Kidney capillary endothelial cell (primary cell): Measurements from ENCODE around the gene CENPB.

Source experiments
- DNase-seq: peaks from one replicate; pipeline ENCODE4 v3.0.0-alpha.2; 2018; ENCODE audit warnings: low spot score

The CENPB gene

GRCh38 chr20:3748073-3748472, 38.5 kb downstream of the CENPB start:
- DNase-seq: no peak

GRCh38 chr20:3747471-3747870, 39.1 kb downstream of the CENPB start:
- DNase-seq: no peak

DNA sequence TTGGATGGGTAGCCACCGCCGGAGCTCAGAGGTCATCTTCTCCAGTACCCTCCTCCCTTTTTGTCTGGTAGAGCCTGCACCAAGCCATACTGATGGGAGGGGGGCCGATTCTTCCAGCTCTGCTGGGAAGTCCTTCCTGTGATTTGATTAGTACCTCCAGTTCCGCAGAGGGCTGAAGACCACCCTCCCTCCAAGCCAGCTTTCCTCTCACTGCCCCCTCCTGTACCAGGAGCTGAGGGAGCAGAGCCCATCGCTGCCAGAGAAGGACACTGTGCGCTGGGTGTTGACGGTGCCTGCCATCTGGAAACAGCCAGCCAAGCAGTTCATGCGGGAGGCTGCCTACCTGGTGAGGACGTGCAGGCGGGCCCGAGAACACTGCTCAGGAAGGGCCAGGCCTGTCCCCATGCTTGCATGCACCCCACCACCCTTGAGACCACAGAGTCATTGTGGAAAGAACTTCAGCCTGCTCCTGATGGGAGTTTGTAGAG, 40.8 kb downstream of the CENPB start:
- DNase-seq: no peak

GRCh38 chr20:3744806-3745685, 41.5 kb downstream of the CENPB start:
- DNase-seq: peak; percentile 30

- no peak for DNase-seq
Observed at GRCh38 chr20:3744037-3744436, 42.5 kb downstream of the CENPB start.

DNA sequence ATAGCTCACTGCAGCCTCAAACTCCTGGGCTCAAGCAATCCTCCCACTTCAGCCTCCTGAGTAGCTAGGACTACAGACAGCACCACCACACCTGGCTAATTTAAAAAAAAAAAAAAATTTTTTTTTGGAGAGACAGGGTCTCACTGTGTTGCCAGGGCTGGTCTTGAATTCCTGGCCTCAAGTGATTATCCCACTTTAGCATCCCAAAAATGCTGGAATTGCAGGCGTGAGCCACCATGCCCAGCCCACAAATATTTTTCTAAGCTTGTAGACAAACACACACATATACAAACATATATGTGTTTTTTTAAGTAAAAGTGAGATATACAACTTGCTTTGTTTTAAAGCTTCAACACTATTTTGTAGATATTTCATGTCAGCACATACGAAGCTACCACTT, 43.3 kb downstream of the CENPB start:
- no peak for DNase-seq

DNA sequence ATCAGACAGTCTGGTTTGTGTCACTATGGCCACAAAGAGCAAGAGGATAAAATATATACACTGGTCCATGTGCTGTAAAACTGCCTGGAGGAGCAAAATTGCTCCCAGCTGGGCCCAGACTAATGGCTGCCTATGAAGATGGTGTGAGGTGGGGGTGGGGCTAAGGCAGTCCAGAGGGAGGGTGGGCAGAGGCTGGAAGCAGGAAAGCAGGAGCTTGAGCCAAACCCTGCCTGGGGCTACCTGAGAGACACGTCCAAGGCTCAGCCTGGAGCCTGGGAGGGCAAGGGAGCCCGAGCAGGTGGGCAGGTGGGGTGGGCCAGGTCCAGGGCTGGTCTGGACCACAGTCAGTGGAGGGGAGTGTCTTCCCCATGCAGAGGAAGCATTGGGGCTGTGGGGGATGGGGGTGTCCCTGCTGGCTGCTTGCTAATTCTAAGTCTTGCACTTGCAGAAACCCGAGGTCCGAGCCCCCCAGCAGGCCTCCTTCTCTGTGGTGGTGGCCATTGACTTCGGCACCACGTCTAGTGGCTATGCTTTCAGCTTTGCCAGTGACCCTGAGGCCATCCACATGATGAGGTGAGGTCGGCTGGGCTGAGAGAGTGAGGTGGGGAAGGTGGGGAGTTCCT, 44.6 kb downstream of the CENPB start:
- no peak for DNase-seq

GRCh38 chr20:3740615-3741301, 45.8 kb downstream of the CENPB start:
- no peak for DNase-seq

DNA sequence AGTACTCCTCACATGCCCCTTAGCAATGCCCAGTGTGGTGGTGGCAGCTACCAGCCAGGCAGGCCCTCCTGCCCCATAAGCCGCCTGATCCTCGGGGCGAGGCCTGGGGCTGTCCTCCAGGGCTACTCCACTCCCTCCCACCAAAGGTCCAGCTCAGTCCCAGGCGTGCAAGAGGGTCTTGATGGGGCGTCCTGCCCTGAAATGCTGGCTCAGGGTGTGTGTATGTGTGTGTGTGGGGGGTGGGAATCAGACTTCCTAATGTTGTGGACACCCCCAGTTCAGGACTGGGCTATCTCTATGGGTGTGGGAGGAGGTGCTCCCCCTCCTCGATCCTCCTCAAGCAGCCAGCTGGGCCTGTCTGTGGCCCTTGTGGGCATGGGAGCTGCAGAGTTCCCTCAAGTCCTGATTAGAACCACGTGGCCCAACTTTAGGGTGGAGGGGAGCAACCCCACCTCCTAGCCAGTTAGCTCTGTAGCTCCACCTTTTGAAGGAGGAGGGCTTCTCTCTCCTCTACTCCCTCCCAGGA, 46.6 kb downstream of the CENPB start:
- no peak for DNase-seq

- DNase-seq: peak; percentile 72
Observed at GRCh38 chr20:3739054-3739925, 47.2 kb downstream of the CENPB start.

GRCh38 chr20:3738111-3739053, 48.2 kb downstream of the CENPB start:
- DNase-seq: no peak

DNA sequence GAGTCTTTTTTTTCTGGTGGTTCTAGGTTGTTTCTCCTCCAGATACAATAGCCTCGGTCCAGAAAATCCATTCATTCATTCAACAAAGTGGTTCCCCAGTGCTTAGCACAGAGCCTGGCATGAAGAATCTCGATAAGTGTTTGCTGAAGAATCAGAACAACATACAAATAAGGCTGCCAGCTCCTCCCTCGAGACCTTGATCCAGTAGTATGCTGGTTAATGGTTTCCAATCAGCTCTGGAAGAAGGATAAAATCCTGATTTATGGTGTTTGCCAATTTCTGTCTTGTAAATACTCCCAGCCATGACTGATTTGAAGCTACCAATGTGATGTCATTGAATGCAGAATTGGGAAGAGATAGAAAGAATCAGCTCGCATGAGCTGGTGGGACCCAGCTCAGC, 50.8 kb downstream of the CENPB start:
- no peak for DNase-seq

GRCh38 chr20:3734111-3734843, 52.3 kb downstream of the CENPB start:
- no peak for DNase-seq
